HCT116 (cell line): ENCODE measurements around the gene LGALS9. TPM values are rescaled to one million over a fixed set of nuclear protein-coding genes. Genes with fewer than 3 reads are reported as not detected.

Experiments used
- ATAC-seq: fragments of 200-7000 bp; cut with Tn5 transposase; 2 replicates; pipeline ENCODE4 v1.9.1; 2020; ENCODE audit warnings: mild to moderate bottlenecking, moderate library complexity
- BruUV-seq: library from RNA; stranded (reverse); fragments of 400-500 nt; replicated peaks from 2 replicates; lab custom pipeline; 2021; lab: Mats Ljungman, UMichigan
- CTCF ChIA-PET: fragments of 300-600 bp; sonication (Branson Sonifier 250); formaldehyde crosslinking; loops from one replicate; lab custom pipeline; 2021; ENCODE audit warnings: antibody characterized with exemption; lab: Charles Lee
- POLR2A ChIA-PET: fragments of 300-600, 350-600 bp; sonication (Branson Sonifier 250); formaldehyde crosslinking; loops from one replicate; lab custom pipeline; 2021; ENCODE audit warnings: antibody characterized with exemption; lab: Charles Lee
- RAD21 ChIA-PET, 2 experiments: fragments of 300-600 bp; sonication (Branson Sonifier 250); formaldehyde crosslinking; loops; one replicate each; lab custom pipeline; 2023; ENCODE audit warnings: low total read pairs in 2 of 2; ENCODE audit not compliant: uncharacterized antibody in 2 of 2, unreplicated experiment in 2 of 2, low non-redundant PET in 1 of 2; lab: Charles Lee
- DNase-seq: peaks from one replicate; pipeline ENCODE4 v3.0.0-alpha.2; 2010; ENCODE audit warnings: low read depth, low spot score
- H2AFZ ChIP-seq: fragments of 200-600 bp; shearing (Covaris generic), sonication (generic); 2 replicates; pipeline ENCODE4 v1.6.1; 2017; ENCODE audit warnings: low read depth, mixed run types, mixed read lengths, antibody characterized with exemption, low read length; ENCODE audit not compliant: poor library complexity, severe bottlenecking
- H3K27ac ChIP-seq: 2 replicates; pipeline ENCODE4 v1.5.1; 2012; ENCODE audit warnings: low read depth, low read length
- H3K27me3 ChIP-seq: fragments of 200-600 bp; sonication (generic); 2 replicates; pipeline ENCODE4 v1.6.1; 2016; ENCODE audit warnings: mixed run types, low read length, mixed read lengths; ENCODE audit not compliant: insufficient read depth
- H3K36me3 ChIP-seq, 2 experiments: fragments of 200-500 bp in 1 of 2; fragments of 200-600 bp in 1 of 2; sonication (Bioruptor generic) in 1 of 2; sonication (generic) in 1 of 2; 2 replicates each; pipeline versions ENCODE4 v1.5.1 to v1.6.1; 2014 to 2016; ENCODE audit warnings: low read length in 2 of 2, inconsistent platforms in 1 of 2, mixed read lengths in 1 of 2, mixed run types in 1 of 2; ENCODE audit not compliant: insufficient read depth in 2 of 2, control insufficient read depth in 1 of 2
- H3K4me1 ChIP-seq, 2 experiments: fragments of 200-600 bp in 1 of 2; sonication (generic) in 1 of 2; 2 replicates each; pipeline versions ENCODE4 v1.5.1 to v1.6.1; 2012 to 2017; ENCODE audit warnings: low read length in 2 of 2, inconsistent platforms in 1 of 2, mild to moderate bottlenecking in 1 of 2, mixed read lengths in 1 of 2, mixed run types in 1 of 2, moderate library complexity in 1 of 2; ENCODE audit not compliant: insufficient read depth in 2 of 2, control insufficient read depth in 1 of 2
- H3K4me2 ChIP-seq: fragments of 200-600 bp; sonication (generic); 2 replicates; pipeline ENCODE4 v1.6.1; 2017; ENCODE audit warnings: mixed run types, low read length, mixed read lengths
- H3K4me3 ChIP-seq, 2 experiments: fragments of 200-600 bp in 1 of 2; sonication (generic) in 1 of 2; replicated peaks in 1 of 2; 2 replicates each; pipeline ENCODE4 v1.5.1; 2011 to 2016; ENCODE audit warnings: low read length in 2 of 2, control low read depth in 1 of 2, low read depth in 1 of 2, mild to moderate bottlenecking in 1 of 2, mixed read lengths in 1 of 2, mixed run types in 1 of 2
- H3K79me2 ChIP-seq: fragments of 200-600 bp; sonication (generic); 2 replicates; pipeline ENCODE4 v1.6.1; 2017; ENCODE audit warnings: mild to moderate bottlenecking, mixed run types, low read length, moderate library complexity, mixed read lengths; ENCODE audit not compliant: insufficient read depth
- H3K9ac ChIP-seq: fragments of 200-600 bp; sonication (generic); 2 replicates; pipeline ENCODE4 v1.6.1; 2016; ENCODE audit warnings: low read length, mixed read lengths
- H3K9me2 ChIP-seq: fragments of 200-600 bp; sonication (generic), shearing (Covaris generic); 2 replicates; pipeline ENCODE4 v1.6.1; 2017; ENCODE audit warnings: mixed run types, mild to moderate bottlenecking, moderate library complexity; ENCODE audit not compliant: insufficient read depth
- H3K9me3 ChIP-seq, 2 experiments: fragments of 200-500 bp in 1 of 2; fragments of 200-600 bp in 1 of 2; sonication (Bioruptor generic) in 1 of 2; sonication (generic) in 1 of 2; 2 replicates each; pipeline ENCODE4 v1.6.1; 2014 to 2017; ENCODE audit warnings: low read length in 2 of 2, mixed read lengths in 2 of 2, inconsistent platforms in 1 of 2, low read depth in 1 of 2, mild to moderate bottlenecking in 1 of 2, mixed run types in 1 of 2, moderate library complexity in 1 of 2; ENCODE audit not compliant: control insufficient read depth in 1 of 2, insufficient read depth in 1 of 2
- H4K20me1 ChIP-seq: fragments of 200-600 bp; sonication (generic), shearing (Covaris generic); 2 replicates; pipeline ENCODE4 v1.6.1; 2017; ENCODE audit warnings: mixed run types, mild to moderate bottlenecking, moderate library complexity; ENCODE audit not compliant: insufficient read depth
- ATF3 ChIP-seq: IDR thresholded peaks from 2 replicates; pipeline ENCODE4 v1.6.1; 2012
- CEBPB ChIP-seq: IDR thresholded peaks from 2 replicates; pipeline ENCODE4 v1.6.1; 2012; ENCODE audit warnings: low read depth
- CTCF ChIP-seq, 3 experiments: fragments of 200-600 bp in 1 of 3; sonication (generic) in 1 of 3; IDR thresholded peaks in 2 of 3; conservative IDR thresholded peaks in 1 of 3; 2 replicates each; pipeline ENCODE4 v1.5.1; 2012 to 2017; ENCODE audit warnings: low read depth in 2 of 3, low read length in 2 of 3, antibody characterized with exemption in 1 of 3, borderline replicate concordance in 1 of 3, control low read depth in 1 of 3, mild to moderate bottlenecking in 1 of 3, mixed read lengths in 1 of 3, mixed run types in 1 of 3, moderate library complexity in 1 of 3; ENCODE audit not compliant: insufficient read depth in 1 of 3
- EGR1 ChIP-seq: IDR thresholded peaks from 2 replicates; pipeline ENCODE4 v1.6.1; 2012; ENCODE audit warnings: low read depth
- JUND ChIP-seq: IDR thresholded peaks from 2 replicates; pipeline ENCODE4 v1.6.1; 2012
- RAD21 ChIP-seq: IDR thresholded peaks from 2 replicates; pipeline ENCODE4 v1.6.1; 2012; ENCODE audit warnings: low read depth, mild to moderate bottlenecking
- SIN3A ChIP-seq: IDR thresholded peaks from 2 replicates; pipeline ENCODE4 v1.6.1; 2012; ENCODE audit warnings: low read depth
- TCF7L2 ChIP-seq: IDR thresholded peaks from 2 replicates; pipeline ENCODE4 v1.7.0; 2011; ENCODE audit warnings: borderline replicate concordance, inconsistent platforms; ENCODE audit not compliant: insufficient read depth, insufficient read length; ENCODE audit errors: extremely low read depth
- intact Hi-C: fragments of 100-400 bp; cut with micrococcal nuclease; formaldehyde crosslinking; loops from 2 replicates; pipeline ENCODE4 v1.10.0; 2022
- total RNA-seq: library from RNA; stranded (reverse); gene quantifications from one replicate; pipeline ENCODE4 v1.2.1, GENCODE V29; 2021; ENCODE audit not compliant: unreplicated experiment
- TF ChIP-seq, protein P1 (sequence below): IDR thresholded peaks from 2 replicates; pipeline ENCODE4 v1.6.1; 2011; ENCODE audit warnings: mild to moderate bottlenecking, low read length, moderate library complexity; ENCODE audit not compliant: insufficient replicate concordance; ENCODE audit errors: extremely low read depth

LGALS9 gene
- total RNA-seq, 1 experiment from 2014 or later = 1.9 TPM

- H3K27me3 ChIP-seq = no peaks in the 10 kb centered on the region
- H4K20me1 ChIP-seq = no peaks in the 10 kb centered on the region
- H3K9me2 ChIP-seq = no peaks in the 10 kb centered on the region
- H3K27ac ChIP-seq = no peak overlapping the region
- no peaks in the 10 kb centered on the region for H3K79me2 ChIP-seq
- ATAC-seq (peak; percentile 72), DNase-seq (no peak)
- RAD21 ChIA-PET = interaction anchor here (1.4 to 1.6 kb wide), 2 partner anchors 270 kb away, joined by 3 to 5 read pairs; no protein-coding TSS in a partner anchor
- H3K4me1 ChIP-seq = peaks cover 12 to 16% of the 10 kb centered on the region in 2 experiments
- H3K9me3 ChIP-seq = no peaks in the 10 kb centered on the region
- TF ChIP-seq EGR1 = no peak
- peak; percentile 66 to 98 (median 97) for TF ChIP-seq CTCF (IDR thresholded peaks at IDR 0.05 in 2 of 3, conservative IDR thresholded peaks at IDR 0.05 in 1 of 3; ENCODE audit: borderline replicate concordance in 1 of 3, insufficient read depth in 1 of 3, low read depth in 2 of 3, low read length in 2 of 3)
- no peak for TF ChIP-seq CEBPB
- peak; percentile 65 for TF ChIP-seq RAD21
- POLR2A ChIA-PET = no interaction called here
- CTCF ChIA-PET = interaction anchor here (1.2 to 4.2 kb wide), 6 partner anchors 48 to 366 kb away, joined by 3 to 27 read pairs (median 6); no protein-coding TSS in a partner anchor
- intact Hi-C loops = loop anchor here (1.0 to 2.0 kb wide), 2 partner anchors 48 to 154 kb away; no protein-coding TSS in a partner anchor
- H3K36me3 ChIP-seq = no peaks in the 10 kb centered on the region
- BruUV-seq = no TSS peak
- no peak overlapping the region for H3K9ac ChIP-seq
- H2AFZ ChIP-seq = no peak overlapping the region
- no peak overlapping the region for H3K4me3 ChIP-seq
- no peak overlapping the region for H3K4me2 ChIP-seq
Measured at GRCh38 chr17:27602721-27603420, 28.1 kb upstream of the LGALS9 start.

- ATAC-seq = no peak; the same call in 1 of the 2 replicates
- Histone ChIP-seq H3K36me3 (no peaks in the 10 kb centered on the region), H3K27me3 (no peaks in the 10 kb centered on the region), H2AFZ (no peak overlapping the region), H3K4me2 (no peak overlapping the region), H4K20me1 (no peaks in the 10 kb centered on the region), H3K4me1 (peaks cover 12 to 16% of the 10 kb centered on the region in 2 experiments), H3K4me3 (no peak overlapping the region), H3K9ac (no peak overlapping the region), H3K27ac (no peak overlapping the region)
- intact Hi-C loops = loop anchor here (1.0 to 2.0 kb wide), 2 partner anchors 48 to 153 kb away; no protein-coding TSS in a partner anchor
- TF ChIP-seq ATF3 (no peak), SIN3A (no peak), TCF7L2 (no peak), JUND (no peak)
- TF ChIP-seq, protein P1, sequence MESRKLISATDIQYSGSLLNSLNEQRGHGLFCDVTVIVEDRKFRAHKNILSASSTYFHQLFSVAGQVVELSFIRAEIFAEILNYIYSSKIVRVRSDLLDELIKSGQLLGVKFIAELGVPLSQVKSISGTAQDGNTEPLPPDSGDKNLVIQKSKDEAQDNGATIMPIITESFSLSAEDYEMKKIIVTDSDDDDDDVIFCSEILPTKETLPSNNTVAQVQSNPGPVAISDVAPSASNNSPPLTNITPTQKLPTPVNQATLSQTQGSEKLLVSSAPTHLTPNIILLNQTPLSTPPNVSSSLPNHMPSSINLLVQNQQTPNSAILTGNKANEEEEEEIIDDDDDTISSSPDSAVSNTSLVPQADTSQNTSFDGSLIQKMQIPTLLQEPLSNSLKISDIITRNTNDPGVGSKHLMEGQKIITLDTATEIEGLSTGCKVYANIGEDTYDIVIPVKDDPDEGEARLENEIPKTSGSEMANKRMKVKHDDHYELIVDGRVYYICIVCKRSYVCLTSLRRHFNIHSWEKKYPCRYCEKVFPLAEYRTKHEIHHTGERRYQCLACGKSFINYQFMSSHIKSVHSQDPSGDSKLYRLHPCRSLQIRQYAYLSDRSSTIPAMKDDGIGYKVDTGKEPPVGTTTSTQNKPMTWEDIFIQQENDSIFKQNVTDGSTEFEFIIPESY = no peak
- TF ChIP-seq, all 23 proteins: peak for 0
- no peaks in the 10 kb centered on the region for H3K9me3 ChIP-seq
- POLR2A ChIA-PET = no interaction called here
- RAD21 ChIA-PET = no interaction called here
- no peak for DNase-seq
- BruUV-seq = no TSS peak
- no peaks in the 10 kb centered on the region for H3K9me2 ChIP-seq
- CTCF ChIA-PET = interaction anchor here (1.2 to 2.3 kb wide), 4 partner anchors 47 to 366 kb away, joined by 3 to 18 read pairs (median 4); no protein-coding TSS in a partner anchor
- H3K79me2 ChIP-seq = no peaks in the 10 kb centered on the region
Measured at GRCh38 chr17:27603421-27603770, 27.6 kb upstream of the LGALS9 start.
